ENCODE data around the gene LZTR1. TPM values are rescaled to one million over a fixed set of nuclear protein-coding genes. Genes with fewer than 3 reads are reported as not detected.
"Not testable (repeated sequence)": the region's sequence is repeated elsewhere in the genome, so short reads cannot be mapped to it uniquely, and the experiment has no call there.

The LZTR1 gene
- total RNA-seq, 1 experiment from 2014 or later = 40.2 TPM

- Histone ChIP-seq H3K9me3 (ENCODE audit: control insufficient read depth, insufficient read depth, low read depth, low read length) (no peaks in the 10 kb centered on the region), H3K27ac (ENCODE audit: low read length) (no peak overlapping the region), H3K36me3 (ENCODE audit: control insufficient read depth, insufficient read depth, low read length) (no peaks in the 10 kb centered on the region), H3K4me1 (ENCODE audit: control insufficient read depth, insufficient read depth, low read length) (peaks cover 8% of the 10 kb centered on the region), H3K4me3 (ENCODE audit: low read depth in 2 of 2, low read length in 2 of 2) (no peak overlapping the region), H3K27me3 (ENCODE audit: control insufficient read depth, insufficient read depth, low read length) (no peaks in the 10 kb centered on the region)
- POLR2A ChIA-PET = interaction anchor here (0.5 to 0.7 kb wide), 2 partner anchors 11 to 22 kb away, joined by 3 to 6 read pairs; no protein-coding TSS in a partner anchor
- DNase-seq (ENCODE audit: low read depth, low spot score) (no peak), ATAC-seq (no peak)
- no TSS peak for BruUV-seq (replicated peaks)
- intact Hi-C loops (cut with micrococcal nuclease; ENCODE audit: unreplicated experiment) = no loop called here
- CTCF ChIA-PET = interaction anchor here (0.6 kb wide), 1 partner anchor 21 kb away, joined by 3 read pairs; no protein-coding TSS in a partner anchor
- no peak for TF ChIP-seq SIN3A (IDR thresholded peaks at IDR 0.05; ENCODE audit: borderline replicate concordance, insufficient read depth, low read depth, low read length)
- no peak for TF ChIP-seq CTCF (IDR thresholded peaks at IDR 0.05)
- TF ChIP-seq TCF7L2 (IDR thresholded peaks at IDR 0.05; ENCODE audit: low read depth, low read length) = no peak
- no peak for TF ChIP-seq POLR2AphosphoS5 (IDR thresholded peaks at IDR 0.05; ENCODE audit: low read depth, low read length)
- no peak for TF ChIP-seq REST (IDR thresholded peaks at IDR 0.05; ENCODE audit: insufficient read depth in 1 of 2, low read depth in 2 of 2, low read length in 1 of 2)
- in situ Hi-C loops (cut with HindIII; ENCODE audit: low pct_unique_long_range_greater_than_20kb, low sequenced_read_pairs) = no loop called here
Measured at GRCh38 chr22:20937794-20938671, 44.1 kb upstream of the LZTR1 start.

- in situ Hi-C loops (cut with HindIII; ENCODE audit: low pct_unique_long_range_greater_than_20kb, low sequenced_read_pairs); H3K36me3 ChIP-seq (ENCODE audit: control insufficient read depth, insufficient read depth, low read length); ATAC-seq; H3K27ac ChIP-seq (ENCODE audit: low read length); CTCF ChIA-PET; H3K27me3 ChIP-seq (ENCODE audit: control insufficient read depth, insufficient read depth, low read length); H3K4me1 ChIP-seq (ENCODE audit: control insufficient read depth, insufficient read depth, low read length); H3K4me3 ChIP-seq (ENCODE audit: low read depth in 2 of 2, low read length in 2 of 2); POLR2A ChIA-PET; H3K9me3 ChIP-seq (ENCODE audit: control insufficient read depth, insufficient read depth, low read depth, low read length); DNase-seq (ENCODE audit: low read depth, low spot score); BruUV-seq (replicated peaks): not testable (repeated sequence)
- intact Hi-C loops (cut with micrococcal nuclease; ENCODE audit: unreplicated experiment) = loop anchor here (10.0 kb wide), 1 partner anchor 55 kb away; no protein-coding TSS in a partner anchor
Measured at GRCh38 chr22:20939457-20940185, 42.5 kb upstream of the LZTR1 start.

Measured in Panc1 (cell line).